ENCODE data around the gene ZBTB16. TPM values are rescaled to one million over a fixed set of nuclear protein-coding genes. Genes with fewer than 3 reads are reported as not detected.

The ZBTB16 gene
- total and polyA plus RNA-seq, 7 donors: 9.9 to 197 (median 99.5) TPM

GRCh38 chr11:114108501-114109205 is 49.1 kb downstream of the ZBTB16 start:
- Histone ChIP-seq H3K9me3 (no peaks in the 10 kb centered on the region), H3K27me3 (no peaks in the 10 kb centered on the region), H3K4me3 (no peak overlapping the region), H3K36me3 (peaks cover 0 to 28% (median 2%) of the 10 kb centered on the region in 4 donors), H3K27ac (peak overlapping the region in 3 of 4 donors; percentile 61), H3K4me1 (peaks cover 0 to 98% (median 82%) of the 10 kb centered on the region in 4 donors)
- intact Hi-C loops (cut with DNase I): no loop called here
- peak; percentile 59 for DNase-seq
- TF ChIP-seq EP300 (IDR thresholded peaks at IDR 0.05) (no peak), CTCF (IDR thresholded peaks at IDR 0.05) (no peak), POLR2A (IDR thresholded peaks at IDR 0.05) (no peak), POLR2AphosphoS5 (IDR thresholded peaks at IDR 0.05) (no peak)
- 93 to 95% methylated on average over 10 of the region's 10 CpGs for WGBS, 2 donors

GRCh38 chr11:114109206-114110090 is 49.9 kb downstream of the ZBTB16 start:
- 79 to 85% methylated on average over 9 of the region's 9 CpGs for WGBS, 2 donors
- Histone ChIP-seq H3K4me1 (peaks cover 0 to 98% (median 81%) of the 10 kb centered on the region in 4 donors), H3K27me3 (no peaks in the 10 kb centered on the region), H3K9me3 (no peaks in the 10 kb centered on the region), H3K36me3 (peaks cover 0 to 22% (median 2%) of the 10 kb centered on the region in 4 donors), H3K27ac (peak overlapping the region; percentile 40 to 61 (median 61)), H3K4me3 (no peak overlapping the region)
- peak; percentile 52 for DNase-seq
- TF ChIP-seq POLR2AphosphoS5 (IDR thresholded peaks at IDR 0.05): no peak
- intact Hi-C loops (cut with DNase I): no loop called here

GRCh38 chr11:114110123-114110522 is 50.6 kb downstream of the ZBTB16 start:
- DNase-seq: peak; percentile 37
- Histone ChIP-seq H3K9me3 (no peaks in the 10 kb centered on the region), H3K27ac (peak overlapping the region; percentile 40 to 61 (median 61)), H3K4me3 (no peak overlapping the region), H3K27me3 (no peaks in the 10 kb centered on the region), H3K4me1 (peaks cover 0 to 98% (median 79%) of the 10 kb centered on the region in 4 donors), H3K36me3 (peaks cover 0 to 20% (median 2%) of the 10 kb centered on the region in 4 donors)
- TF ChIP-seq POLR2A (IDR thresholded peaks at IDR 0.05) (no peak), CTCF (IDR thresholded peaks at IDR 0.05) (no peak), POLR2AphosphoS5 (IDR thresholded peaks at IDR 0.05) (no peak), EP300 (IDR thresholded peaks at IDR 0.05) (no peak)
- intact Hi-C loops (cut with DNase I): no loop called here
- 92 to 96% methylated on average over 6 of the region's 6 CpGs for WGBS, 2 donors

- TF ChIP-seq POLR2AphosphoS5 (IDR thresholded peaks at IDR 0.05): peak; percentile 29 to 74 (median 50)
- peak in 3 of 4 donors; percentile 49 to 83 (median 62) for TF ChIP-seq EP300 (IDR thresholded peaks at IDR 0.05)
- TF ChIP-seq CTCF (IDR thresholded peaks at IDR 0.05): no peak
- TF ChIP-seq POLR2A (IDR thresholded peaks at IDR 0.05): no peak
- peak overlapping the region; percentile 17 to 61 (median 61) for H3K27ac ChIP-seq
- DNase-seq: no peak
- peaks cover 0 to 9% (median 2%) of the 10 kb centered on the region in 4 donors for H3K36me3 ChIP-seq
- H3K4me3 ChIP-seq: no peak overlapping the region
- H3K27me3 ChIP-seq: no peaks in the 10 kb centered on the region
- no peaks in the 10 kb centered on the region for H3K9me3 ChIP-seq
- intact Hi-C loops (cut with DNase I): no loop called here
- WGBS, 2 donors: 58 to 78% methylated on average over 12 of the region's 12 CpGs
- H3K4me1 ChIP-seq: peaks cover 0 to 99% (median 83%) of the 10 kb centered on the region in 4 donors
These were observed 51.7 kb downstream of the ZBTB16 start for GRCh38 chr11:114110952-114111947.

Measured in sigmoid colon (tissue), 7 donors.